Stimulated activated CD8-positive, alpha-beta memory T cell treated with anti-CD3 and anti-CD28 coated beads, Interleukin-7, amount 100 ng/mL, for 4 hours (primary cell): ENCODE results near the gene SRD5A2.

Source experiments
- DNase-seq, 2 donors: peaks; one replicate each; pipeline ENCODE4 v3.0.0-alpha.2; 2020; ENCODE audit warnings: low read depth in 2 of 2

The SRD5A2 gene

GRCh38 chr2:31580321-31581117 lies at the start of gene SRD5A2:
TSS of gene SRD5A2 (minus strand) at chr2:31580938. CDS start at chr2:31580900, 38 bp downstream.
- DNase-seq: no peak

- no peak for DNase-seq
Measured at GRCh38 chr2:31606509-31606908, 25.8 kb upstream of the SRD5A2 start.

- DNase-seq: no peak
Measured at GRCh38 chr2:31598694-31599093, 18.0 kb upstream of the SRD5A2 start.

GRCh38 chr2:31586230-31586629 lies 5.5 kb upstream of the SRD5A2 start:
- no peak for DNase-seq

GRCh38 chr2:31581124-31581795 lies 522 bp upstream of the SRD5A2 start:
- no peak for DNase-seq

- DNase-seq: no peak
Measured at GRCh38 chr2:31579996-31580320, 780 bp downstream of the SRD5A2 start.

GRCh38 chr2:31578316-31578715 lies 2.4 kb downstream of the SRD5A2 start:
- DNase-seq: no peak

- no peak for DNase-seq
Measured at GRCh38 chr2:31577143-31577542, 3.6 kb downstream of the SRD5A2 start.

- DNase-seq: no peak
Measured at GRCh38 chr2:31568585-31569201, 12.0 kb downstream of the SRD5A2 start.

GRCh38 chr2:31567679-31568078 lies 13.1 kb downstream of the SRD5A2 start:
- no peak for DNase-seq

GRCh38 chr2:31563273-31563839 lies 17.4 kb downstream of the SRD5A2 start:
- DNase-seq: no peak

GRCh38 chr2:31561823-31562222 lies 18.9 kb downstream of the SRD5A2 start:
- DNase-seq: no peak

GRCh38 chr2:31558401-31559295 lies 22.1 kb downstream of the SRD5A2 start:
- DNase-seq: no peak

GRCh38 chr2:31556940-31557339 lies 23.8 kb downstream of the SRD5A2 start:
- DNase-seq: no peak

- no peak for DNase-seq
Measured at GRCh38 chr2:31555967-31556706, 24.6 kb downstream of the SRD5A2 start.

- no peak for DNase-seq
Measured at GRCh38 chr2:31553362-31553761, 27.4 kb downstream of the SRD5A2 start.

- DNase-seq: no peak
Measured at GRCh38 chr2:31547485-31547884, 33.3 kb downstream of the SRD5A2 start.

GRCh38 chr2:31541853-31542252 lies 38.9 kb downstream of the SRD5A2 start:
- DNase-seq: no peak

GRCh38 chr2:31539505-31539904 lies 41.2 kb downstream of the SRD5A2 start:
- no peak for DNase-seq

GRCh38 chr2:31535768-31536167 lies 45.0 kb downstream of the SRD5A2 start:
- DNase-seq: no peak

GRCh38 chr2:31534636-31535035 lies 46.1 kb downstream of the SRD5A2 start:
- no peak for DNase-seq
